GM10847 (cell line): ENCODE results near the gene COL26A1.

Experiments
- POLR2A ChIP-seq: IDR thresholded peaks from 2 replicates; pipeline ENCODE4 v1.6.1; 2011; ENCODE audit not compliant: insufficient read length; ENCODE audit errors: extremely low read depth

The COL26A1 gene

DNA sequence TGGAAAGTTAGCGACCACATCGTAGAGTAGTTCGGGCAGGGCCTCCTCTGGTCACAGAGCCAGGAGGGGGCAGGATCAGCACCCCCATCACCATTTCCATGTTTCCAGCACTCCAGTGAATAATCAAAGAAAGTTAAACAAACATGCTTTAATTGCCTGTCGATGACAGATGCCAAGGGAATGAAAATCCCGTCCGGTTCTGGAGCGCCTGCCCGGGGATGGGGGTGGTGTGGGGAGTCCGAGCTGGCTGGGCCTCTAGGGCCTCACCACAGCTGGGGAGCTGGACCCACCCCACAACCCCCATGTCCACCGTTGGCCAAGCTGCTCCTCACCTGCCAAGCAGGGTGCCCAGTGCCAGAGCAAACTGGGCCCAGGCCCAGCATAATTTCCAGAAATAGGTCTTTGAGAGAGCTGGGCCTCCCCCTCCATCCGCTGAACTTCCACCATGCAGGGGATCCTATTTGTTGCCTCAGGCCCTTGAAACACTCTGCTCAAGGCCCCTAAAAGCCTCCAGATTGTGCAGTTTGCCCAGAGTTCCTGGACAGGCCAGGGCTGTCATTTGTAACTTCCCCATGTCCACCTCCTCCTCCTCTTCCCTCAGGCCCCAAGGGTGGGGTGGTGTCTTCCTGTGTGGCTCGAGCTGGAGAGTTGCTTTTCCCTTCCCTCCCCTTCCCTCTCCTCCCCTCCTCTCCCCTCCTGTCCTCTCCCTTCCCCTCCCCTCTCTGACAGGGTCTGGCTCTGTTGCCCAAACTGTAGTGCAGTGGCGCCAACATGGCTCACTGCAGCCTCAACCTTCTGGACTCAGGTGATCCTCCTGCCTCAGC, 165.4 kb downstream of the COL26A1 start:
- TF ChIP-seq POLR2A: no peak

DNA sequence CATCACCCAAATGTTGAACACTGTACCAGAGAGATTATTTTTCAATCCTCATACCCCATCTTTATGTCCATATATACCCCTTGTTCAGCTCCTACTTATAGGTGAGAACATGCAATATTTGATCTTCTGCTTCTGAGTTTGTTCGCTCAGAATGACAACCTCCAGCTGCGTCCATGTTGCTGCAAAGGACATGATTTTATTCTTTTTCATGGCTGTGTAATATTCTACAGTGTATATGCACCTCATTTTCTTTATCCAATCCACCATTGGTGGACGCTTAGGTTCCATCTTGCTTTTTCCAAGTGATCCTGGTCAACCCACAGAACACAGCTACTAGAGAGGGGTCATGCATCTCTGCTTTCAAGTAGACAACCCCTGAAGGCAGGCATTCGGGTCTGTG, 166.9 kb downstream of the COL26A1 start:
- TF ChIP-seq POLR2A: no peak

DNA sequence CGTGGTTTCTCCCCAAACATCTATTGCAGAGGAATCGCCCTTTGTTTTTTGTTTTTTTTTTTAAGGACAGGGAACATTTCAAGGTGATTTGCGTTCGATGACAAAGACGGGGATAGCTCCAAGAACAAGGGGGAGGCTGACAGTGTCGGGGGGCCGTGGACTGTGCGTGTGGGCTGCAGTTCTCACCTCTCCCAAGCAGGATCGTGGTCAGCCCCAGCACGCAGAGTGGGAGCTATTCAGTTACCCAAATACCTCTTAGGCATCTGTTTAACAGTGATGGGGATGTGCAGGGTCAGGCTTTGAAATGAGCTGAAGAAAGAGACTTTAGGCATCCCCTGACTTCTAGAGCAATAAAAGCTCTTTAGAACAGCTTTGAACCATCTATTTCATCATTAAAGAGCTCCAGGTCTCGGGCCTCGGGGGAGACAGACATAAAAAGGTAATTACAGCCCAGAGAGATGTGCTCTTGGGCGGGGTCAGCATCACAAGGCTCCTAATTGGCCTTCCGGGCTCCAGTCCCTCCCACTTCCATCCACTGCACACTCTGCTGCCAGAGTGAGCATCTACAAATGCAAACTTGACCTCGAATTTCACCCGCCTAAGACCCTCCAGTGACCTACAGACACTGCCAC, 169.2 kb downstream of the COL26A1 start:
- TF ChIP-seq POLR2A: no peak

- no peak for TF ChIP-seq POLR2A
These were observed 169.9 kb downstream of the COL26A1 start for GRCh38 chr7:101532400-101533102.

GRCh38 chr7:101533103-101533465, 170.4 kb downstream of the COL26A1 start:
- no peak for TF ChIP-seq POLR2A

- no peak for TF ChIP-seq POLR2A
These were observed 171.5 kb downstream of the COL26A1 start for GRCh38 chr7:101534015-101534803.

GRCh38 chr7:101534873-101535272, 172.2 kb downstream of the COL26A1 start:
- TF ChIP-seq POLR2A: no peak

GRCh38 chr7:101535351-101535751, 172.7 kb downstream of the COL26A1 start:
- no peak for TF ChIP-seq POLR2A

- no peak for TF ChIP-seq POLR2A
These were observed 173.6 kb downstream of the COL26A1 start for GRCh38 chr7:101536232-101536631.

GRCh38 chr7:101536668-101537067, 174.0 kb downstream of the COL26A1 start:
- TF ChIP-seq POLR2A: no peak

DNA sequence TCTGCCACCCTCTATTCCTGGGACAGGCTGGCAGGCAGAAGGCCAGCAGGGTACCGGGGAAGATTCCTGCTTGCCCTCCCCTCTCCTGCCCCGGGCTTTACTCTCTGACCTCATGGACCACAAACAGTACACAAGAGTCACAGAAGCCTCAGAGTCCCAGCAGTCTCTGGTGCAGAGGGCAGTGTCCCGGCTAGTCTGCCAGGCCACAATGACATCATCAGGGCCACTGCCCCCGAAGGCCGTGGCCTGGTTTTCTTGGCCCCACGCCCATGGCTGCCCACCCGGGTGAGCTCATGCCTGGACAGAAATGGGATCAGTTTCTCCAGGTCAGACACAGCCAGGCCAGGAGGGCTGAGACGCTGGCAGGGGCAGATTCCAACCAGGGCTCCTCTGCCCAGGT, 174.5 kb downstream of the COL26A1 start:
- TF ChIP-seq POLR2A: no peak

- TF ChIP-seq POLR2A: no peak
These were observed 175.4 kb downstream of the COL26A1 start for GRCh38 chr7:101537935-101538595.

DNA sequence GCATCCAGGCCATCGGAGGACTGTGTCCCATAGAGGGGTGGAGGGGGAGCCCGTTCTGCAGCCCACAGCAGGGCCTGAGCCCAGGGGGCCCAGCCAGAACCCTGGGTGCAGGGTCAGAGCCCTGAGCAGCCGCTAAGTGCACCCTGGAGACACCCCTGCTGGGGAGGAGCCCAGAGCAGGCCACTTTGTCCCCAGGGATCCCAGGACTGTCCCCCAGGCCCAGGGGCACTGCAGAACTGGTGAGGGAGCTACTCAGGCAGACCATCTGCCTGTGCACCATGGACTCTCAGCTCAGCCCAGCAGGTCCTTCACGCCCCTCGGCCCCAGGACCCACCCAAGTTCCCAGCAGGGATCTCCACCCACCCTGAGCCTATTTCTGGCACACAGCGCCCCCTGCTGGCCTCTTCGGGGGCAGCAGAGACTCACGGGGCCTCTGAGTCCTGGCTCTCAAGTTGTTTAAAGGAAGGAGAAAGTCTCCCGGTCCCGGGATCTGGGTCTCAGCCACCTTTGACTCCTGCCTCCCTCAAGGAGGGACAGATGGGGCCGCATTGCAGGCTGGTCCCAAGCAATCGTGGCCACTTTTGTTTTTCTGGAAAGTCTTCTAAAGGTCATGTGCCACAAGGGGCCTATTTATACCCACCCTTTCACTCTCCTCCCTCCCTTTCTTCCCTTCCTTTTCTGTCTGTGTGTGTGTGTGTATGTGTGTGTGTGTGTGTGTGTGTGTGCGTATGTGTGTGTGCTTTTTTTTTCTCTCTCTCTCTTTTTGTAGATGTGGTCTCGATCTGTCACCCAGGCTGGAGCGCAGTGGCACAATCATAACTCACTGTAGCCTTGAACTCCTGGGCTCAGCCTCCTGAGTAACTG, 176.2 kb downstream of the COL26A1 start:
- TF ChIP-seq POLR2A: no peak

- no peak for TF ChIP-seq POLR2A
These were observed 177.1 kb downstream of the COL26A1 start for GRCh38 chr7:101539784-101540183.
